Karpas-422 (cell line): ENCODE measurements around the gene EOMES. TPM values are rescaled to one million over a fixed set of nuclear protein-coding genes. Genes with fewer than 3 reads are reported as not detected.

Experiments
- DNase-seq: peaks from one replicate; pipeline ENCODE4 v3.0.0-alpha.2; 2015
- H2AFZ ChIP-seq: fragments of 200-600 bp; sonication (generic); 2 replicates; pipeline ENCODE4 v1.6.1; 2014; ENCODE audit warnings: antibody characterized with exemption, low read length, mixed read lengths
- H3K27ac ChIP-seq: fragments of 200-600 bp; sonication (generic); 2 replicates; pipeline ENCODE4 v1.5.1; 2014; ENCODE audit warnings: mild to moderate bottlenecking, low read length, moderate library complexity
- H3K27me3 ChIP-seq: fragments of 200-600 bp; sonication (generic); 2 replicates; pipeline ENCODE4 v1.6.1; 2014; ENCODE audit warnings: low read length, mixed read lengths
- H3K36me3 ChIP-seq: fragments of 200-600 bp; sonication (generic); 2 replicates; pipeline ENCODE4 v1.6.1; 2014; ENCODE audit warnings: low read length, mixed read lengths; ENCODE audit not compliant: insufficient read depth
- H3K4me1 ChIP-seq: fragments of 200-600 bp; sonication (generic); 2 replicates; pipeline ENCODE4 v1.6.1; 2014; ENCODE audit warnings: mild to moderate bottlenecking, low read length, mixed read lengths
- H3K4me2 ChIP-seq: fragments of 200-600 bp; sonication (generic); 2 replicates; pipeline ENCODE4 v1.6.1; 2014; ENCODE audit warnings: low read length, low read depth, mild to moderate bottlenecking; ENCODE audit not compliant: poor library complexity, severe bottlenecking
- H3K4me3 ChIP-seq: fragments of 200-600 bp; sonication (generic); 2 replicates; pipeline ENCODE4 v1.5.1; 2014; ENCODE audit warnings: mild to moderate bottlenecking, antibody characterized with exemption, low read length, mixed read lengths
- H3K79me2 ChIP-seq: fragments of 200-600 bp; sonication (generic); 2 replicates; pipeline ENCODE4 v1.6.1; 2014; ENCODE audit warnings: mild to moderate bottlenecking, low read length, mixed read lengths
- H3K9ac ChIP-seq: fragments of 200-600 bp; sonication (generic); 2 replicates; pipeline ENCODE4 v1.6.0; 2014; ENCODE audit warnings: low read length
- H3K9me2 ChIP-seq: fragments of 200-600 bp; sonication (generic), shearing (Covaris generic); replicated peaks from 2 replicates; pipeline ENCODE4 v1.6.0; 2014; ENCODE audit warnings: mild to moderate bottlenecking, low read length, moderate library complexity; ENCODE audit not compliant: insufficient read depth
- H3K9me3 ChIP-seq: fragments of 300-700, 200-600 bp; sonication (generic); 2 replicates; pipeline ENCODE4 v1.6.1; 2014; ENCODE audit warnings: low read length, mixed read lengths
- H4K20me1 ChIP-seq: fragments of 200-600 bp; sonication (generic); 2 replicates; pipeline ENCODE4 v1.6.1; 2014; ENCODE audit warnings: mild to moderate bottlenecking, antibody characterized with exemption, low read length, low read depth; ENCODE audit not compliant: insufficient read depth
- total RNA-seq: library from RNA; depleted of rRNA; stranded (reverse); fragments of >200 nt; shearing (Covaris generic); gene quantifications from 2 replicates; pipeline ENCODE4 v1.2.3, GENCODE V29; 2014; ENCODE audit warnings: low replicate concordance

EOMES gene
- total RNA-seq, 1 experiment from 2014 or later, result 0.60 TPM

DNA sequence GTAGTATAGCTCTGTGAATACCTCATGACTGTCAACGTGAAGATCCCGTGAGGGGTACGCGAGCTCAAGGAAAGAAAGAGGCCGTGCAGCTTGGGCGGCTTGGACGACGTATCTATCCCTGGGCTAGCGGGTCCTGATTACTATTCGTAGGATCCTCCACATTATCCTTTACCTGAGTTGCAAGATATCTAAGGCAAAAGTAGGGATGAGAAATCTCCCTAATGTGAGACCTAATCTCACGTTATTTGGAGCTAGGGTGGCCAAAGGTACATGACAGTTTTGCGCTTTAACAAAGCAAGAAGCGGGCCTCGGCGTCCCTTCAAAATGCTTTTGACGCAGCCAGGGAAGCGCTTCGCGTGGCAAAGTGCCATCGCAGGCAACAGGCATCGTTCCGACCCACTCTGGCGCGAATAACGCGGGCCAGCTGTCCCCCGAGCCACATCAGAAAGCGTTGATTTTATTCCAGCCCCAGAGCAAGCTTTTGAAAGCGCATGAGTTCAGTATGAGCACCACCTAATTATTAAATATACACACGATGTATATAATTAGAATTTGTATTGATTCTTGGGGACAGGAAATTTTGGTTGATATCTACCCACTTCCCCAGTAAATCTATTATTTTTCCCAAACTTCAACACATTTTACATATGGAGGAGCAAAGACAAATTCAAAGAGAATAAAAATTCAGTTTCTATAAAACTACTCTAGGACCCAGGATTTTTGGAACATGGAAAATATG lies 2.5 kb upstream of the EOMES start:
- Histone ChIP-seq H4K20me1 (no peaks in the 10 kb centered on the region), H3K4me3 (no peak overlapping the region), H3K9ac (no peak overlapping the region), H3K9me3 (no peaks in the 10 kb centered on the region), H3K4me2 (no peak overlapping the region), H3K27ac (no peak overlapping the region), H3K4me1 (peaks cover 3% of the 10 kb centered on the region; the same call in 1 of the 2 replicates), H3K27me3 (no peaks in the 10 kb centered on the region), H3K79me2 (no peaks in the 10 kb centered on the region), H2AFZ (no peak overlapping the region), H3K9me2 (no peaks in the 10 kb centered on the region), H3K36me3 (no peaks in the 10 kb centered on the region)
- no peak for DNase-seq

DNA sequence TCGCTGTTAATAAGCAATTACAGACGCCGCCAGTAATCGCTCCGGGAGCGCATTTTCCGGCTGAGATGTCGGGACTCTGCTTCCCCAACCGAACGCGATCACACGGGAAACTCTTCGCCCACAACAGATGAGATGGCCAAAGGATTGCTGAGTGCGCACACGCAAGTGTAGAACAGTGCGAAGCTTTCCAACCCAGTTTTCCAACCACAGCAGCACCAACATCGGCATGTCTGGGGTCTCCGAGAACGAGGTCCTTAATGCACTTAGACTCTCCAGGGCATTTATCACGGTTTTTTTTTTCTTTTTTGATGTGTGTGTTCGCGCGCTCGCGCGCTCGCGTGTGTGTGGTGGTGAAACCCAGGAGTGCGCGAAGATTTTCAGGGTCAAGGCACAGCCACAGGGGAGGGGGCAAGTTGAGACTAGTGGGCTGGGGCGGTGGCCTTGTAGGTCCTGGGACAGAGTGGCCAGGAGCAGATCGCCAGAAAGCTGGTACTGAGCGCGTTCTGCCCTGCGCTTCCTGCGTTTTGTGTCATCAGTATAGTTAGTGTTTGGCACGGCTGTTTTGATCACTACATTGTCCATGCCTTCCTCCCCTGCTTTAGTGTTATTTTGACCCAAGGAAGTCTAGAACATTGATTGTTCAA lies 1.8 kb upstream of the EOMES start:
- H3K4me3 ChIP-seq, result no peak overlapping the region

DNA sequence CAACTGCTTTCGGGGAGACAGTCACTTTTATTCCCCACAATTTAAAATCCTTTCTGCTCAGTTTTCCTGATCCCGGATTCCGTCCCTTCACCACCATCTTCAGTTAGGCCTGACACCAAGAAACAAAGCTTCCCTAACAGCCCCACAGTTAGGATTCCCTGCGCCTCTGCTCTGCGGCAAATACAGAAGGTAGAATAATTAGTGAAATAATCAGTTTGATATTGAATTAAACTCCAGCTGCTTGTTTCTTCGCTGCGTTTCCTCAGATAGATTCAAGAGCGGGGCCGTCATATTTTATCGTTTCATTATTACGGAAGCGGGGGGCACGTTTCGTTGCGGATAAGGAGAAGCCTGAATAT lies 1.3 kb upstream of the EOMES start:
- Histone ChIP-seq H3K4me2 (no peak overlapping the region), H3K27me3 (no peaks in the 10 kb centered on the region), H3K4me1 (peaks cover 3% of the 10 kb centered on the region; the same call in 1 of the 2 replicates), H3K79me2 (no peaks in the 10 kb centered on the region), H3K9me3 (no peaks in the 10 kb centered on the region), H3K27ac (no peak overlapping the region), H3K36me3 (no peaks in the 10 kb centered on the region), H3K4me3 (no peak overlapping the region), H3K9me2 (no peaks in the 10 kb centered on the region), H3K9ac (no peak overlapping the region), H4K20me1 (no peaks in the 10 kb centered on the region), H2AFZ (no peak overlapping the region)
- no peak for DNase-seq

More for the DNA sequence above, 1.8 kb upstream of the EOMES start:
- Histone ChIP-seq H3K4me1 (peaks cover 3% of the 10 kb centered on the region; the same call in 1 of the 2 replicates), H3K9ac (no peak overlapping the region), H3K4me2 (no peak overlapping the region), H3K9me3 (no peaks in the 10 kb centered on the region), H3K36me3 (no peaks in the 10 kb centered on the region), H3K27ac (no peak overlapping the region), H3K27me3 (no peaks in the 10 kb centered on the region), H3K79me2 (no peaks in the 10 kb centered on the region), H2AFZ (no peak overlapping the region), H3K9me2 (no peaks in the 10 kb centered on the region), H4K20me1 (no peaks in the 10 kb centered on the region)
- DNase-seq, result no peak

DNA sequence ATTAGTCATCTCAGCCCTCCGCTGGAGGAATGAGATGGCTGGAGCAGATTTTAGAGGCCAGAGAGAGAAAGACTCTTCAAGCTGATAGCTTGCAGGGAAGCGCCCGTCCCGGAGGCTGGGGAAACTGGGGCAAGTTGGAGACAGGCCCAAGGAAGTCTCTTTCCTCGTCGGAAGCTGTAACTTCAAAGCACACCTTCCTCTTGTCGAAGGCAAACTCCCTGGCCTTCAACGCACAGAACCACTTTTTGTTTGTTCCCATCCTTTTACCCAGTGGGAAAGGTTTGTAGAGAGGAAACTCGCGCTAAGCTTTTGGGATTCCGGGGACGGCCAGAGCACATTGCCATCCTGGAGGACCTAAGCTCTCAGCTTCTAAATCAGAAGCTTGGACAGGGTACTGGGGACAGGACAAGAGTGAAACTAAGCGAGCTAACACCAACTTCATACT lies 900 bp upstream of the EOMES start:
- Histone ChIP-seq H3K27ac (no peak overlapping the region), H3K79me2 (no peaks in the 10 kb centered on the region), H4K20me1 (no peaks in the 10 kb centered on the region), H3K9ac (no peak overlapping the region), H3K4me3 (no peak overlapping the region), H3K9me3 (no peaks in the 10 kb centered on the region), H3K27me3 (no peaks in the 10 kb centered on the region), H3K9me2 (no peaks in the 10 kb centered on the region), H3K36me3 (no peaks in the 10 kb centered on the region), H2AFZ (no peak overlapping the region), H3K4me1 (peaks cover 3% of the 10 kb centered on the region; the same call in 1 of the 2 replicates), H3K4me2 (no peak overlapping the region)
- no peak for DNase-seq

DNA sequence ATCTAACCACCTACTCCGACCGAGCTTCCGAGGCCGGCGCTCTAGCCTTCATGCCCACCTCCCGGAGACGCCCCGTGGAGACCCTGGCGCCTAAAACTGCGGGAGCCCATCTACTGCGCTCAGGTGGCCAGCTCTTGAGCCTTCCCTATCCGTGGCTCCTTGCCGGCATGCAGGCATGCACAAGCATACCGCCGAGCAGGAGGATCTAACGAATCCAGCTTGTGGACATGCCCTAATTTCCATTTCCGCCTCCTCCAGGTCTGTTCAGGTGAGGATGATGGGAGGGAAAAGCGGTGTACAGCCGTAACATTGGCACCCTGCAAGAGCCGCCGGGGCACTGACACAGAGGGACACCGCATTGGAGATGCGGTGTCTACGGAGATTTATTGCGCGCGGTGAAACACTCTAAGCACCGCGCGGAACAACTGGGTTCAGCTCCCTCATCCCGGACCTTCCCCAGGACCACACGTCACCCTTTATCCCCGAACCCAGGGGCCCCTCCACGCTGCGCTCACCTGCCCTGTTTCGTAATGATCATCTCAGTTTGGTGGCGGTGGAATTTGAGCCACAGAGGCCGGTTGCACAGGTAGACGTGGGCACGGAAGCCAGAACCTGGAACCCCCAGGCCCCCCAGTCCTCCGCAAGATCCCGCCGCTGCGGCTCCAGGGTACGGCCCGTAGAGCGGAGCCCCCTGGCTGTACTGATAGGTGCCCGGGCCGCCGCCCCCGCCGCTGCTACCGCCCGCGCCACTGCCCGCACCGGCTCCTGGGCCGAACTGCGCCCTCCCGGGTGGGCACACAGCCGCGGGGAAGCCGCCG lies 1.0 kb downstream of the EOMES start:
- no peaks in the 10 kb centered on the region for H3K79me2 ChIP-seq
- no peaks in the 10 kb centered on the region for H3K36me3 ChIP-seq
- peak overlapping the region; percentile 64 for H3K4me2 ChIP-seq
- H3K9me2 ChIP-seq, result no peaks in the 10 kb centered on the region
- DNase-seq, result no peak
- H3K27ac ChIP-seq, result no peak overlapping the region
- H3K9ac ChIP-seq, result peak overlapping the region; percentile 68
- H2AFZ ChIP-seq, result no peak overlapping the region
- H3K9me3 ChIP-seq, result no peaks in the 10 kb centered on the region
- no peaks in the 10 kb centered on the region for H3K27me3 ChIP-seq
- H3K4me1 ChIP-seq, result peaks cover 3% of the 10 kb centered on the region; the same call in 1 of the 2 replicates
- no peaks in the 10 kb centered on the region for H4K20me1 ChIP-seq
- peak overlapping the region; percentile 69 for H3K4me3 ChIP-seq

DNA sequence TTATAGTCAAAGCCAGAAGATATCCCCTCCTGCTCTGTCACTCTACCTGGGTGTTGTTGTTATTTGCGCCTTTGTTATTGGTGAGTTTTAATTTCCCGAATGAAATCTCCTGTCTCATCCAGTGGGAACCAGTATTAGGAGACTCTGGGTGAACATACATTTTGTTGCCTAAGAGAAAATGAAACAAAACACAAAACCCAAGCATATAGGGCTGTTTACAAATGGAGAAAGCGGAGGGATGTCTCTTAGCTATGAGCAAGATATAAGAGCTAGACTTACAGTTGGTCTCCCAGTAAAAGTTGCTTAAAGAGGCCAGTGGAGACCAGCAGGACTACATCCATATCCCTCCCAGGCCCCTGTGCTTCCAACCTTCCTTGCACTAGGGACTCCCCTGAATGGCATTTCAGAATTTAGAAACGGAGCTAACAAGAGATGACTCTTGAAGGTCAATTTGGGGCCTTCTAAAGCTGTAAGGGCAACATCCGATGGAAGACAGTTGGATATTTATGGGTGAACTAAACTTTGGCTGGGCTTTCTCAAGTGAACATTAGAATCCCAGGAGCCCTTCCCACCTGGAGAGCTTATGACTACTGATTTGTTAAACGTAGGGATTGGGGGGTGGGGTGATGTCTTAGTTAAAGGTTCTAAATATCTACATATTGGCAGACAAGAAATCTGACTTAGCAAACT lies 2.7 kb downstream of the EOMES start:
- H3K9me3 ChIP-seq, result no peaks in the 10 kb centered on the region
- H3K4me1 ChIP-seq, result peaks cover 11% of the 10 kb centered on the region
- no peaks in the 10 kb centered on the region for H4K20me1 ChIP-seq
- H3K27me3 ChIP-seq, result no peaks in the 10 kb centered on the region
- H3K4me3 ChIP-seq, result no peak overlapping the region
- no peak overlapping the region for H3K9ac ChIP-seq
- no peaks in the 10 kb centered on the region for H3K9me2 ChIP-seq
- no peak overlapping the region for H2AFZ ChIP-seq
- no peaks in the 10 kb centered on the region for H3K79me2 ChIP-seq
- H3K4me2 ChIP-seq, result no peak overlapping the region
- no peak overlapping the region for H3K27ac ChIP-seq
- H3K36me3 ChIP-seq, result no peaks in the 10 kb centered on the region
- no peak for DNase-seq

DNA sequence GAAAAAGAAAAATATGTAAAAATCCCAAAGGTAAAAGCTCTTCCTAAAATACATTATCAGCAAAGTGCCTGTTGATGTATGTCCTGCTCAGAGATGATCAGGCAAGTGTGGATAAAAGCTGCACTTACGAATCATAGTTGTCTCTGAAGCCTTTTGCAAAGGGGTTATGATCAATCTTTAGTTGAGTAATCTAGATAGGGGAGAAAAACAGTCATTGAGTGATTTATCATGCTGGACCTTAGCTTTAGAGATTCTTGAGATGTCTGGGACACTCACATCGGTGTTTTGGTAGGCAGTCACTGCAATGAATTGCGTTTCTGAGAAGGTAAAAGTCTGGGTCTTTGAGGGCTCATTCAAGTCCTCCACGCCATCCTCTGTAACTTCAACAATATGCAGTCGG lies 3.7 kb downstream of the EOMES start:
- Histone ChIP-seq H3K27ac (no peak overlapping the region), H3K27me3 (no peaks in the 10 kb centered on the region), H3K4me1 (peaks cover 13% of the 10 kb centered on the region), H3K36me3 (no peaks in the 10 kb centered on the region), H3K9ac (no peak overlapping the region), H4K20me1 (no peaks in the 10 kb centered on the region), H2AFZ (no peak overlapping the region), H3K4me2 (no peak overlapping the region), H3K9me3 (no peaks in the 10 kb centered on the region), H3K9me2 (no peaks in the 10 kb centered on the region), H3K79me2 (no peaks in the 10 kb centered on the region), H3K4me3 (no peak overlapping the region)
- no peak for DNase-seq
